SK-N-SH (cell line): ENCODE data around the gene SDF4. TPM values are rescaled to one million over a fixed set of nuclear protein-coding genes. Genes with fewer than 3 reads are reported as not detected.

Experiments
- CTCF ChIA-PET: fragments of 300-600, 350-600 bp; formaldehyde crosslinking; extraction: SDS; loops from one replicate; lab custom pipeline; 2021; lab: Yijun Ruan, JAX
- POLR2A ChIA-PET: fragments of 350-600 bp; sonication (Branson Sonifier 250); formaldehyde crosslinking; extraction: SDS; loops from one replicate; lab custom pipeline; 2020; ENCODE audit warnings: antibody characterized with exemption, inconsistent platforms; lab: Yijun Ruan, JAX
- DNase-seq: peaks from one replicate; pipeline ENCODE4 v3.0.0; 2012
- H2AFZ ChIP-seq: fragments of 200-600 bp; sonication (generic); 2 replicates; pipeline ENCODE4 v1.8.1; 2016; ENCODE audit warnings: antibody characterized with exemption, mild to moderate bottlenecking, low read depth
- H3F3A ChIP-seq: fragments of 200-600 bp; sonication (generic); replicated peaks from 2 replicates; pipeline ENCODE3; 2016; ENCODE audit warnings: antibody characterized with exemption, mild to moderate bottlenecking; ENCODE audit not compliant: insufficient read depth
- H3K27ac ChIP-seq, 2 experiments: fragments of 200-500 bp in 1 of 2; fragments of 200-600 bp in 1 of 2; sonication (Bioruptor generic) in 1 of 2; sonication (generic), shearing (Covaris generic) in 1 of 2; 2 replicates each; pipeline versions ENCODE4 v1.5.1 to v1.6.1; 2014 to 2016; ENCODE audit warnings: low read depth in 2 of 2, inconsistent platforms in 1 of 2, low read length in 1 of 2, mild to moderate bottlenecking in 1 of 2, mixed read lengths in 1 of 2
- H3K27me3 ChIP-seq: fragments of 200-600 bp; sonication (generic), shearing (Covaris generic); 2 replicates; pipeline ENCODE4 v1.6.1; 2016; ENCODE audit warnings: mixed run types; ENCODE audit not compliant: insufficient read depth
- H3K36me3 ChIP-seq, 2 experiments: fragments of 200-500 bp in 1 of 2; fragments of 200-600 bp in 1 of 2; sonication (Bioruptor generic) in 1 of 2; sonication (generic) in 1 of 2; replicated peaks in 1 of 2; 2 replicates each; pipeline versions ENCODE3 to v1.5.1; 2014 to 2016; ENCODE audit warnings: low read length in 1 of 2, mild to moderate bottlenecking in 1 of 2; ENCODE audit not compliant: insufficient read depth in 2 of 2, control insufficient read depth in 1 of 2
- H3K4me1 ChIP-seq, 2 experiments: fragments of 200-500 bp in 1 of 2; fragments of 200-600 bp in 1 of 2; sonication (Bioruptor generic) in 1 of 2; sonication (generic), shearing (Covaris generic) in 1 of 2; 2 replicates each; pipeline versions ENCODE4 v1.5.1 to v1.6.1; 2014 to 2016; ENCODE audit warnings: low read depth in 1 of 2, low read length in 1 of 2, mixed run types in 1 of 2; ENCODE audit not compliant: insufficient read depth in 2 of 2, control insufficient read depth in 1 of 2
- H3K4me2 ChIP-seq: fragments of 200-600 bp; sonication (generic), shearing (Covaris generic); 2 replicates; pipeline ENCODE4 v1.6.1; 2017; ENCODE audit warnings: mixed run types
- H3K4me3 ChIP-seq, 2 experiments: fragments of 200-500 bp in 1 of 2; fragments of 200-600 bp in 1 of 2; sonication (Bioruptor generic) in 1 of 2; sonication (generic), shearing (Covaris generic) in 1 of 2; 2 replicates each; pipeline versions ENCODE4 v1.5.1 to v1.8.1; 2014 to 2016; ENCODE audit warnings: low read depth in 2 of 2, inconsistent platforms in 1 of 2, low read length in 1 of 2, mild to moderate bottlenecking in 1 of 2, mixed read lengths in 1 of 2, moderate library complexity in 1 of 2
- H3K79me2 ChIP-seq: fragments of 200-600 bp; sonication (generic); 2 replicates; pipeline ENCODE4 v1.8.1; 2017; ENCODE audit warnings: mild to moderate bottlenecking; ENCODE audit not compliant: insufficient read depth
- H3K9ac ChIP-seq: fragments of 200-600 bp; sonication (generic); 2 replicates; pipeline ENCODE4 v1.6.1; 2017; ENCODE audit warnings: mixed run types
- H3K9me2 ChIP-seq: fragments of 200-600 bp; sonication (generic); 2 replicates; pipeline ENCODE4 v1.6.1; 2017; ENCODE audit warnings: mixed run types
- H3K9me3 ChIP-seq: fragments of 200-600 bp; sonication (generic); 2 replicates; pipeline ENCODE4 v1.6.1; 2017; ENCODE audit warnings: mixed run types, mild to moderate bottlenecking, moderate library complexity
- H4K20me1 ChIP-seq: fragments of 200-600 bp; sonication (generic); 2 replicates; pipeline ENCODE4 v1.6.1; 2017; ENCODE audit warnings: mild to moderate bottlenecking, mixed run types; ENCODE audit not compliant: insufficient read depth
- GABPA ChIP-seq: IDR thresholded peaks from 2 replicates; pipeline ENCODE4 v1.4.0; 2012; ENCODE audit warnings: low read depth, mild to moderate bottlenecking
- MAX ChIP-seq: IDR thresholded peaks from 2 replicates; pipeline ENCODE4 v1.4.0; 2012; ENCODE audit warnings: low read depth
- NFIC ChIP-seq: IDR thresholded peaks from 2 replicates; pipeline ENCODE4 v1.4.0; 2012; ENCODE audit warnings: borderline replicate concordance
- PBX3 ChIP-seq: IDR thresholded peaks from 2 replicates; pipeline ENCODE4; 2012
- POLR2AphosphoS5 ChIP-seq: IDR thresholded peaks from 2 replicates; pipeline ENCODE4 v1.6.1; 2012; ENCODE audit warnings: low read depth, low read length
- SIN3A ChIP-seq: IDR thresholded peaks from 2 replicates; pipeline ENCODE4 v1.6.1; 2012; ENCODE audit warnings: low read depth, mild to moderate bottlenecking, low read length, moderate library complexity, borderline replicate concordance
- TCF12 ChIP-seq: IDR thresholded peaks from 2 replicates; pipeline ENCODE4 v1.4.0; 2012
- USF1 ChIP-seq: IDR thresholded peaks from 2 replicates; pipeline ENCODE4 v1.4.0; 2012; ENCODE audit warnings: low read depth, borderline replicate concordance
- WGBS: methylation state at CpG from one replicate; pipeline ENCODE4 v1.1.6; 2017; ENCODE audit warnings: low lambda C conversion rate; 5-methylcytosine and 5-hydroxymethylcytosine counted together
- polyA plus RNA-seq, 3 experiments: library from polyadenylated mRNA; depleted of rRNA; stranded (reverse); fragments of >200 nt; gene quantifications; 2 replicates each; pipeline ENCODE4 v1.2.3, GENCODE V29; 2012

Gene SDF4
- polyA plus RNA-seq, 1 of the 3 experiments (the other 2 are of a cell fraction) = 265 TPM

GRCh38 chr1:1178794-1179331 lies 52.9 kb downstream of the SDF4 start:
- TF ChIP-seq PBX3 (no peak), USF1 (no peak), NFIC (no peak), POLR2AphosphoS5 (no peak), MAX (no peak), SIN3A (no peak)
- H3K4me1 ChIP-seq = no peaks in the 10 kb centered on the region
- no peaks in the 10 kb centered on the region for H3K79me2 ChIP-seq
- H4K20me1 ChIP-seq = no peaks in the 10 kb centered on the region
- no peaks in the 10 kb centered on the region for H3K9me2 ChIP-seq
- H3K27ac ChIP-seq = no peak overlapping the region
- no peaks in the 10 kb centered on the region for H3F3A ChIP-seq
- WGBS = 71% methylated on average over 8 of the region's 32 CpGs
- H3K4me3 ChIP-seq = no peak overlapping the region
- H3K9me3 ChIP-seq = no peaks in the 10 kb centered on the region
- CTCF ChIA-PET = no interaction called here
- DNase-seq = peak; percentile 30
- H3K27me3 ChIP-seq = no peaks in the 10 kb centered on the region
- no peak overlapping the region for H3K9ac ChIP-seq
- H2AFZ ChIP-seq = no peak overlapping the region
- no peak overlapping the region for H3K4me2 ChIP-seq
- POLR2A ChIA-PET = no interaction called here
- H3K36me3 ChIP-seq = no peaks in the 10 kb centered on the region

- CTCF ChIA-PET = interaction anchor here (0.9 kb wide), 1 partner anchor 55 kb away, joined by 3 read pairs; no protein-coding TSS in a partner anchor
- Histone ChIP-seq H3K4me1 (no peaks in the 10 kb centered on the region), H3K4me2 (no peak overlapping the region), H2AFZ (no peak overlapping the region), H3K4me3 (no peak overlapping the region), H3K27ac (no peak overlapping the region), H3K27me3 (no peaks in the 10 kb centered on the region), H3K36me3 (no peaks in the 10 kb centered on the region)
- 43% methylated on average over 6 of the region's 21 CpGs for WGBS
- TF ChIP-seq USF1 (no peak), TCF12 (no peak), GABPA (no peak), NFIC (no peak)
- TF ChIP-seq, all 33 proteins: peak for 0
- no peaks in the 10 kb centered on the region for H4K20me1 ChIP-seq
- H3K9me3 ChIP-seq = no peaks in the 10 kb centered on the region
- no peak overlapping the region for H3K9ac ChIP-seq
- DNase-seq = no peak
- no peaks in the 10 kb centered on the region for H3F3A ChIP-seq
- H3K79me2 ChIP-seq = no peaks in the 10 kb centered on the region
- no peaks in the 10 kb centered on the region for H3K9me2 ChIP-seq
- POLR2A ChIA-PET = no interaction called here
Observed at GRCh38 chr1:1177452-1178206, 54.2 kb downstream of the SDF4 start.
